NAMALWA (cell line): Measurements from ENCODE around the gene PIGA.
"Not testable (repeated sequence)": the region's sequence is repeated elsewhere in the genome, so short reads cannot be mapped to it uniquely, and the experiment has no call there.

Experiments used
- DNase-seq: peaks from one replicate; pipeline ENCODE4 v3.0.0-alpha.2; 2015; ENCODE audit warnings: low spot score

The PIGA gene

DNA sequence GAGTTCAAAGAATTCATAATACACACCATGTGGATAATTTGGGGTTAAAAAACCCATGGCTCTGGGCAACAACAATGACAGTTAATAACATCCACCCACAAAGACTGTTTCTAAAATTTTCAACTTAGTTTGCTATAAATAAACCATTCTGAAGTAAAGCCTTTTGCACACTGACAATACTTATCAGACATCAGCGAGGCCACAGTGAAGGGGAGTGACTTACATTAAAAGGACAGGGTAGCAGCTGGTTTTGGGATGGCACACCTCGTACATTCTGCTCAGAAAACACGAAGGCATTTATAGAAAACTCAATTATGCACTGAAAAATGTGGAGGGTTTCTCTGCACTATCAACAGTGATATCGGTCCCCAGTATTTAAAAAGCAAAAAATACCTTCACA, 15.0 kb downstream of the PIGA start:
- no peak for DNase-seq

DNA sequence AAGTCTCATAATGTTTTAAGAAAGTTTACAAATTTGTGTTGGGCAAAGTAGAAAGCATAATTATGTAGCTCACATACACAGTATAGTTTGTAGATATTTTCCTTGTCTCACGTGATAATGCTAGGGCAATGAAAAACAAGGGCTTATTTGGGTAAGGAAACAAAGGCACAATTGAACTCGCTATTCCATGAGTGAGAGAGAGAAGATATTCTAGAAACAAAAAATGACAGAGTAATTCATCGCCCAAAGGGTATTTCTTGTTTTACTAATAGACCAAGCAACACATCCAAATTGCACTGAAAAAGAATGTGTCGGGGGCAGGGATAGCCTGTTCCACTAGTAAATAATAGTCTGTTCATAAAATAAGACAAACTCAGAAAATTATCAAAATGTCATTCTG, 16.2 kb downstream of the PIGA start:
- DNase-seq = no peak

DNA sequence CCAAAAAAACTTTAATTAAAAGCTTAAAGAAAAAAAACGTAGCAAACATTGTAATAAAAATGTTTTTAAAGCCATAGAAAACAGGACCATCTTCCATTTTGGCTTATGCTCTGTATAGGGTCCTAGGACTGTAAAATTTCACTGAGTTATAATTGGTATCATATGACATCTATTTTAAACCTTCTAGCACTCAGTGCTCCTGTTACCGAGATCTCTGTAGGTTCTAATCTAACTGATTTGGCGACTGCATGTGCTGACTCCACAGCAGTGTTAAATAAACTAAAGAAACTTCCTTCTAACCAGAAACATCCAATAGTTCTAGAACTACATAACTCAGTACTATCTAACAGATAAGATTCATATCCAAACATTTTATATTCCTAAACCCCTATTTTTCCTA, 19.8 kb downstream of the PIGA start, which contains the start of gene ASB11:
Gene ASB11 (minus strand): TSS at position 132 of the 400 bp plus-strand sequence. CDS start 35 bp downstream, at position 97.
- no peak for DNase-seq

DNA sequence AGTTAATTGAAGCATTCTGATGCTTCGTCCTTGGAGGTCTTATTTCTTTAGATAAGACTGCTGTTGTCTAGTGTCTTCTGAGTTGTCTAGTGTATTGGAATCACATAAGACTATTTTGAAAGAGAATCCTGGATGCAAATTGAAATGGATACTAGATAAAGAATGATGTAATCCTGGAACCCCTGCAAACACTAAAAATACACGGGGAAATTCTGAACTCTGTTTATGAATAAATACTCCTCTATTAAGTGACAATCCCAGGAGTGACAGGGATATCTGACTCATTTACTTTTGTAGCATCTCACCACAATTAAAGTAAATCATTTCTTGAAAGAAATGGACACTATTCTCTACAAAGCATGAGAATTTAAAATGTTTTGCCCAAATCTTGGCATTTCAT, 20.9 kb downstream of the PIGA start:
- no peak for DNase-seq

DNA sequence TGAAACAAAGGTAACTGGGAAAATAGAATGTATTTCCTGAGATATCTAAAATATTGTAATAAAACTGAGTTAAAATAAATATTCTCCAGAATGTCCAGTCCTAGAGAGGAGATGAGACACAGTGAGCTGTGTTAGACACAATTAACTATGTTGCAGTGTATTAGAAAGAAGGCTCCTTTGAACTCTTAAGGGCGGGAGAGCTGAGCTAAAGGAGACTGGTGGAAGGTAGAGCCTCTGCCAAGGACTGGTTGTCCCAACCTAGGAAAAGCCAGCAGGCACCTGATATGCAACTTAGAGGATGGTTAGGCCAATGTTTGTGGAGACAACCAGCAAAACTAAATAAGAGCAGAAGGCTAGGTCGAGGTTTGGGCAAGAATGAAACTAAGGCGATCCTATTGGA, 24.2 kb downstream of the PIGA start:
- DNase-seq = no peak

DNA sequence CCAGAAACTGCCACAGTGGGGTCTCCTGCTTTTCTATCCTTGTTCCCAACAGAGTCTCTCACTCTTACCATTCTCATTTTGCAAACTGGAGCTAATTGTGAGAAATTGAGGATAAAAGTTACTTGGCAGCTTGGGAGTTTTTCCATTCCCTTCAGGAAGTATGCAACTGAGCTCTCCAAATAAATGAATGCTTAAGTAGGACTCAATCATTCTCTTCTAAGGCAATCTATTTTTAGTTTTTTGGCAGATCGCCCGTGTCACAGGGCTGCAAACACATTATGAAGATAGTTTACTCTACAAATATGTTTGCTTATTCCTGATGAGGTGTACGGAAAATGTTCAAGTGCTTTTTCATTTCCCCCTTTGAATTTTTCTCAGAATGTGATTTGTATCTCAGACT, 25.2 kb downstream of the PIGA start:
- no peak for DNase-seq

DNA sequence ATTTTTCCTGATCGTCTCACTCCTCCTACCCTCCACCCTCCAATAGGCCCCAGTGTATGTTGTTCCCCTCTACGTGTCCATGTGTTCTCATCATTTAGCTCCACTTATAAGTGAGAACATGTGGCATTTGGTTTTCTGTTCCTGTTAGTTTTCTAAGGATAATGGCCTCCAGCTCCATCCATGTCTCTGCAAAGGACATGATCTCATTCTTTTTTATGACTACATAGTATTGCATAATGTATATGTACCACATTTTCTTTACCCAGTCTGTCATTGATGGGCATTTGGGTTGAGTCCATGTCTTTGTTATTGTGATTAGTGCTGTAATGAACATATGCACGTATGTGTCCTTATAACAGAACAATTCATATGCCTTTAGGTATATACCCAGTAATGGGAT, 29.4 kb downstream of the PIGA start:
- DNase-seq = not testable (repeated sequence)

DNA sequence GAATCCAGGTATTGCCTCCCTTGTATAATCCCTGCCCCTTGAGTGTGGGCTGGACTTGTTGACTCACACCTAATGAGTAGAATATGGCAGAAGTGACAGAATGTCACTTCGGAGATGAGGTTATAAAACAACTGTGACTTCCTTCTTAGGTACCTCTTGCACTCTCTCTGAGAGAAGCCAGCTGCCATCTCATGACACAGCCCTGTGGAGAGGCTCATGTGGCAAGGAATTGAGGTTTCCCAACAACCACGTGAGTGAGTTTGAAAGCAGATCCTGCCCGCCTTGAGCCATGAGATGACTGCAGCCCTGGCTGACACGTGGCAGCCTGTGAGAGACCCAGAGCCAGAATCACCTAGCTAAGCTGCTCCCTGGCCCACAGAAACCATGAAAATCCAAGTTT, 33.4 kb downstream of the PIGA start:
- DNase-seq = no peak

DNA sequence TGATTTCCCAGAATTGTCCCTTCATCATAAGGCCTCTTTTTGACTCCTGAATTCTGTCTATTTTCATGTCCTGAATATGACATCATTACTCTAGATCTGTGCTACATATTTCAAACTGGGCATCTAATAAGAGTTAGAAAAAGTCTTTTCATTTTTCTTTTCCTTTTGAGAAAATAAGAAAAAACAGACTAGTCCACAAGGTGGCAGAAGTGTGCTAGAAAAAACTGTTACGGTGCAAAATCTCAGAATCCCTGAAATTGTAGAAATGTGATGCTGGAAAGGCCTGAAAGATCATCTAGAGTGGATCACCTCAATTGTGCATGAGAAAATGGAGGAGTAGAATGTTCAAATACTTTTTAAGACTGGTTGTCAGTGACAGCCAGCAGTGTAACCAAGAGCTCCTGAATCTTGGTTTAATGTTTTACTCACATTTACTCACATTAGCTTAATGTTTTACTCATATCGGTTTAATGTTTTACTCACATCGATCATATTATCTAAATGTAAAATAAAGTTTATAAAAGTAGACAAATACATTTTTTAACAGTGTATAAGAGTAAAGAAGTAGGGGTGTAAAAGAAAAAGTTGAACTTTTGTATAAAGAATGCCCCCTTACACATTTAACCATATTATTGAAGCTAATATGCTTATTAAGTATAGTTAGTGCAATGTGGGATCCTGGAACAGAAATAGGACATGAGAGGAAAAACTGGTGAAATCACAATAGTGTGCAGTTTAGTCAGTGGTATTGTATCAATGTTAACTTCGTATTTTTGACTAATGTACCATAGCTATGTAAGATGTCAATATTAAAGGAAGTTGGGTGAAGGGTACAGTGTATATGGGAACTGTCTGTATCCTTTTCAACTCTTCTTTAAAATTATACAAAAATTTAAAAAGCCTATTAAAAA, 35.1 kb downstream of the PIGA start:
- DNase-seq = peak; percentile 41

DNA sequence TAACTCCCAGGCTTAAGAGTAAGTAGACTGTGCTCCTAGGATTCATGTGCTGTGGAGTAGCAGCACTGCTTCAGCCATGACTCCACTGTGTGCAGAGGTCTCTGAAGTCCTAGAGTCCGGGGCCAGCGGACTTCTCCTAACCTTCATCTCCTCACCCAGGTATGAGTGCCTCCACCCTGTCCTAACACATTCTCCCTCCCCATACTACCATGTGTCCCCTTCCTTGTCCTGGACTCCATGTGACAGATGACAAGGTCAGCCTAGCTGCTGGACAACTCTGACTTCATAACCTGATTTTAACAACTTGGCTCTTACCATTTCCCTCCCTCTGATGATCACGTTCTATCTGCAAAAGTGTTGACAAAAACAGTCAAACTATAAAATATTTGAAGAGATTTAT, 36.5 kb downstream of the PIGA start:
- no peak for DNase-seq

DNA sequence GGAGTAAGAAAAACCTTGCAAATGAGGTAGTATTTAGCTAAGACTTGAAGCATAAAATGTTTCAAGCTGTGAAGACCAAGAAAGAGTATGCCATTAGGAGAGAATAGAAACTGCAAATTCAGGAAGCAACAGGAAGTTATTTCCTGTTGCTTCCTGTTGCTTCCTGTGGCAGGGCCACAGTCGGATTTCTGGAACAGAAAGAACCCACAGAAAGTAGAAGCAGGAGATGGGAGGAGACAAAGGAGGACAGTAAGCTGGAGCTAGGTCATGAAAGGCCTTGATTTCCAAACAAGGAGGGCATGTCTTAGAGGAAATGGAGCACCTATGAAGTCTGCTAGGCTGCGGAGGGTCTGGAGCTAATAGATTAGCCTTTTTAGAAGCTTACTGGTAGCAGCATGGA, 37.1 kb downstream of the PIGA start:
- DNase-seq = no peak

DNA sequence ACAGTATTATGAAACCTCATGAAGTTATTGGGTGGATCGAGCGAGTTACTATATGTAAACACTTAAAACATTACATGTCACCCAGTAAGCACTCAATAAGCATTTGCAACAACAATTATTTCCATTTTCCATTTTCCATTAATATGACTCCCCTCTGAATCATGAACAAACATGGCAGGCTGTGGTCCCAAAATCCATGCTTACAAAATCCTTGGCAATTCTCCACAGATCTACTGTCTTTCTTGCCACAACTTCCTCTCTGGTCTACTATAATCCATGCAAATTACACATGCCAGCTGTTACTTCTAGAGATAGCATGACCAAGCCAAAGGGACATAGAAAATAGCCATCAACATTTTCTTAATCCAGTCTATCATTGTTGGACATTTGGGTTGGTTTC, 41.9 kb downstream of the PIGA start:
- DNase-seq = no peak

DNA sequence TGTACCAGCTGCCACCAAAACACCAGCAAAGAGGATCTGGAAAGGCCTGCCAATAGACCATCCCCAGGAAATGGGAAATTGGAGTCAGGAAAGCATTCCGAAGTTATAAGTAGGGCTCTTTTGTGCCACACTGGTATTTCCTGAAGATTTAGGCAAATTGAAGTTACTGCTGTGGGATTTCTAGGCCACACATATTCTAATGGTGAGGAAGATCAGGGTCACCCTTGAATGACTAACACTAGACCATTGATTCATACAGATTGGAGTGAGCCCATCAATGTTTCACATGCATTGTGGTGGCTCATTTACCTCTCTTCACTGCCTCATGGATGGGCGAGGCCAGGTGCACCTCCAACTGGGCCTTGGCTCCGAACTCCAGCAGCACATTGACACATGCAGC, 42.5 kb downstream of the PIGA start:
- DNase-seq = no peak

DNA sequence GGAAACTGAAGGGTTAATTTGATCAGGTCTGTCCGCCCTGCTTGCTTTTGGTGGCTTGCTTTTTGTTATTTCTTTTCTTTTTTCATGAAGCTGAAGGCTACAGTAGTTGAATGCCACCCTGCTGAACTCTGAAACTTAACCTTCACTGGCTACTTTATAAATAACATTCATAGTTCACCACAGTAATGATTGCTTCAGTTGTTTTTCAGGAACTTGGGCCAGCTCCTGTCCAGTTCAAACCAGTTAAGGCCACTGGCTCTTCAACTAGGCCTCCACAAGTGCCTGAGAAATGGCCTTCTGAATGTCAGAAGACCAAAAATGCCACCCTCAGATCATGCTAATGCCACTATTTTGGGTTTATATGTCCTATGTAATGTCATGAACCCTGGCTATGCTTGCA, 57.7 kb downstream of the PIGA start:
- no peak for DNase-seq

DNA sequence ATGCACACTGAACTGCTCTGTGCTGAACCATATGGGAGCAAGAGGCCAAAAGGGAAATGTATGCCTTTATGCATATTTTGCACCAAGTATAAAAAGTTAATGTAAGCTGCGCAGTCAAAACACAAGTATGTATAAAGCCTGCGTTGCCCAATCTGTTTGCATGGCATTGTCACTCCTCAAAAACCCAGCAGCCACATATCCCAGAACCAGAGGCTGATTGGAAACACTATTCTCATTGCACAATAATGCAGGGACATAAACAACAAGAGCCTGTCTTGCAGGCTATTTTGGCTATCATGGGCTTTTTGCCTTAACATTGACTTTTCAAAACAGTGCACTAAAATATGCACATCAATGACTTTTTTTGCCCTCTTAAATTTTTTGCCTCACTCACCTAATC, 60.4 kb downstream of the PIGA start:
- DNase-seq = no peak

DNA sequence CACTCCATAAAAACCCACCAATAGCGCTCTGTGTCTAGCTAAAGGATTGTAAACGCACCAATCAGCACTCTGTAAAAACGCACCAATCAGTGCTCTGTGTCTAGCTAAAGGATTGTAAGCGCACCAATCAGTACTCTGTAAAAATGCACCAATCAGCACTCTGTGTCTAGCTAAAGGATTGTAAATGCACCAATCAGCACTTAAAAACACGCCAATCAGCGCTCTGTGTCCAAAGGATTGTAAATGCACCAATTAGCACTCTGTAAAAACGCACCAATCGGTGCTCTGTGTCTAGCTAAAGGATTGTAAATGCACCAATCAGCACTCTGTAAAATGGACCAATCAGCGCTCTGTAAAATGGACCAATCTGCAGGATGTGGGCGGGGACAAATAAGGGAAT, 62.0 kb downstream of the PIGA start:
- not testable (repeated sequence) for DNase-seq

DNA sequence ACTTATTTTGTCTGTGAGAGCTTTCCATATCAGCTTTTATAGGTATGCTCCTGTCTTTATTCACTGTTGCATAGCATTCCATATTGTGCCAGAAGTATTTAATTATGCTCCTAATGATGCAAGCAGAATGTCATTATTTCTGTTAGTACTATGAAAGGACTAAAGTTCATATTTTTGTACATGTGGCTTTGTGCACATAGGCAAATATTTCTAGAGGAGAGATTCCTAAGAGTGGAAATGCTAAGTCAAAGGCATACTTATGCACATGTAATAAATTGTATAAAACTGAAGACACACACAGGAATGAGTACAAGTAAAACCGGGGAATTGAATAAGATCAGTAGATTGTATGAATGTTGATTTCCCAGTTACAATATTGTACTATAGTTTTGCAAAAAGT, 63.6 kb downstream of the PIGA start:
- DNase-seq = no peak

DNA sequence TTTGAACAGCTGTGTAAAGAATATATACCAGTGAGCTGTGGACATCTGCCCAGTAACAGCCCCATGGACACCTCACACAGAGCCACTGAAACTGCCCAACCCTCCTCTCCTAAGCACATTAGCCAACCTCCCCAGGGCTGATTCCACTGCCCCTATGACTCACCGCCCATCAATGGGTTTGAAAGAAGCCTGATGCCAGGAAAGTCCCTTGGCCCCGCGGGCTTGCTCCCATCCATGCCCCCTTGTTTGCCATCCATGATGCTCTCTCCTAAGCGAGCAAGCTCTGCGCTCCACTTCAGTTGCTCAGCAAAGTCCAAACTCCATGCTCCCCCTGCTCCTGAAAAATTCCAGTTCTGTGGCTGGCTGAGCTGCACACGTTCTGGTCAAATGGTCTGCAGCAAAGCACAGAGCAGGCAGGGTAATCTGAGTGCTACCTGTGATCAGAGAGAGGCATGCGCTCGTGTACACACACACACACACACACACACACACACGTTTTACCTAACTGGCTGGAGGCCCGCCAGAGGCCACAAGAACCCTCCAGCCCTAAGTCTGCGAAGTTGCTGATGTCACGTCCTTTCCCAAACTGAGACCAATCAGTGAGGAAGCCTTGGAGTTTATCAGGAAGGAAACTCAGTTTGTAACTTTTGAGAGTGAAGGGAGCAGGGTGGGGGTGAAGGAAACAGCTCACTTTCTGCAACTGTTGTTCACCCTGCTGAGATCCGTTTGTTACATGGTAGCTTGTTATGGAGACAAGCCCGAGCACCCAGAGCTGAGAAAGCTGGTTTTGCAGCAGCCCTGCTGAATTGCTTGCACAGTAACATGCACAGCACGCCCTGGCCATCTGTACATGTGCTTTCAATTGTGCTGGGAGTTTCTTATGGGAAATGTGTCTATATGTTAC, 65.5 kb downstream of the PIGA start, which contains the start of gene ASB9:
Gene ASB9 (minus strand): TSS at position 466 of the 904 bp plus-strand sequence. CDS start 209 bp downstream, at position 257.
- DNase-seq = no peak
